ENCODE results near the gene NOL7.

DNA sequence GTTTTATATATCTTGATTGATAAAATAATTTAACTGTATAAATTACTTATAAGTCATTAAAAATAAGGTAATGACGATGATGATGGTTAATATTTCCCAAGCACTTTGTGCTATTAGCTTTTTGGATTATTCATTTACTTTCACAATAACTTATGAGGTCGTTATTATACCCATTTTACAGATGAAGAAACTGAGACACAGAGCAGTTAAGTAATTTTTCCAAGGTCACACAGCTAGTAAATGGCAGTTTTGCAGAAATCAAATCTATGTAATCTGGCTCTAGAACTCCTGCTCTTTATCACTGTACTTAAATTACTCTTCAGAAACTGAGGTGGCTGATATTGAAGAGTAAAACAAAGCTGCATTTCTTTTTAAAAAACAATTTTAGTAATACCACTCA, 18.2 kb downstream of the NOL7 start:
- TF ChIP-seq, protein P1, sequence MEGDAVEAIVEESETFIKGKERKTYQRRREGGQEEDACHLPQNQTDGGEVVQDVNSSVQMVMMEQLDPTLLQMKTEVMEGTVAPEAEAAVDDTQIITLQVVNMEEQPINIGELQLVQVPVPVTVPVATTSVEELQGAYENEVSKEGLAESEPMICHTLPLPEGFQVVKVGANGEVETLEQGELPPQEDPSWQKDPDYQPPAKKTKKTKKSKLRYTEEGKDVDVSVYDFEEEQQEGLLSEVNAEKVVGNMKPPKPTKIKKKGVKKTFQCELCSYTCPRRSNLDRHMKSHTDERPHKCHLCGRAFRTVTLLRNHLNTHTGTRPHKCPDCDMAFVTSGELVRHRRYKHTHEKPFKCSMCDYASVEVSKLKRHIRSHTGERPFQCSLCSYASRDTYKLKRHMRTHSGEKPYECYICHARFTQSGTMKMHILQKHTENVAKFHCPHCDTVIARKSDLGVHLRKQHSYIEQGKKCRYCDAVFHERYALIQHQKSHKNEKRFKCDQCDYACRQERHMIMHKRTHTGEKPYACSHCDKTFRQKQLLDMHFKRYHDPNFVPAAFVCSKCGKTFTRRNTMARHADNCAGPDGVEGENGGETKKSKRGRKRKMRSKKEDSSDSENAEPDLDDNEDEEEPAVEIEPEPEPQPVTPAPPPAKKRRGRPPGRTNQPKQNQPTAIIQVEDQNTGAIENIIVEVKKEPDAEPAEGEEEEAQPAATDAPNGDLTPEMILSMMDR (IDR thresholded peaks at IDR 0.05) = no peak
- TF ChIP-seq POLR2A (IDR thresholded peaks at IDR 0.05) = no peak
